ENCODE results near the gene POLD3. TPM values are rescaled to one million over a fixed set of nuclear protein-coding genes. Genes with fewer than 3 reads are reported as not detected.

Gene POLD3
- total RNA-seq, 1 donor from 2014 or later = 16.7 TPM

GRCh38 chr11:74572349-74572748 lies 20.0 kb upstream of the POLD3 start:
- H3K4me3 ChIP-seq (ENCODE audit: low read depth, low read length) = no peak overlapping the region
- DNase-seq (ENCODE audit: low read depth) = no peak
- no peak for TF ChIP-seq CTCF (conservative IDR thresholded peaks at IDR 0.05; ENCODE audit: low read depth, low read length)

GRCh38 chr11:74574563-74574962 lies 17.8 kb upstream of the POLD3 start:
- TF ChIP-seq CTCF (conservative IDR thresholded peaks at IDR 0.05; ENCODE audit: low read depth, low read length) = no peak
- no peak for DNase-seq (ENCODE audit: low read depth)
- H3K4me3 ChIP-seq (ENCODE audit: low read depth, low read length) = no peak overlapping the region

GRCh38 chr11:74575999-74576398 lies 16.4 kb upstream of the POLD3 start:
- TF ChIP-seq CTCF (conservative IDR thresholded peaks at IDR 0.05; ENCODE audit: low read depth, low read length) = no peak
- no peak overlapping the region for H3K4me3 ChIP-seq (ENCODE audit: low read depth, low read length)
- DNase-seq (ENCODE audit: low read depth) = no peak

GRCh38 chr11:74577181-74577580 lies 15.2 kb upstream of the POLD3 start:
- no peak overlapping the region for H3K4me3 ChIP-seq (ENCODE audit: low read depth, low read length)
- TF ChIP-seq CTCF (conservative IDR thresholded peaks at IDR 0.05; ENCODE audit: low read depth, low read length) = no peak
- DNase-seq (ENCODE audit: low read depth) = no peak

- TF ChIP-seq CTCF (conservative IDR thresholded peaks at IDR 0.05; ENCODE audit: low read depth, low read length) = no peak
- H3K4me3 ChIP-seq (ENCODE audit: low read depth, low read length) = no peak overlapping the region
- DNase-seq (ENCODE audit: low read depth) = no peak
These were observed 14.6 kb upstream of the POLD3 start for GRCh38 chr11:74577624-74578396.

GRCh38 chr11:74579577-74580270 lies 12.7 kb upstream of the POLD3 start:
- DNase-seq (ENCODE audit: low read depth) = no peak
- TF ChIP-seq CTCF (conservative IDR thresholded peaks at IDR 0.05; ENCODE audit: low read depth, low read length) = no peak
- H3K4me3 ChIP-seq (ENCODE audit: low read depth, low read length) = no peak overlapping the region
